Left renal cortex interstitium (tissue), 4 donors: ENCODE results near the gene PSMA7. TPM values are rescaled to one million over a fixed set of nuclear protein-coding genes. Genes with fewer than 3 reads are reported as not detected.

Experiments used
- DNase-seq, 4 donors: peaks; one replicate each; pipeline ENCODE4 v3.0.0-alpha.2; 2013; ENCODE audit warnings: low read depth in 4 of 4, low spot score in 2 of 4, missing footprints in 1 of 4
- polyA plus RNA-seq, 4 donors: library from polyadenylated mRNA; unstranded; fragments of 120-200 nt; gene quantifications; one replicate each; pipeline ENCODE4 v1.2.1, GENCODE V29; 2013; ENCODE audit not compliant: insufficient read length in 4 of 4

The PSMA7 gene
- 100 to 1,000 TPM; 182 to 221 (median 190) TPM for polyA plus RNA-seq

DNA sequence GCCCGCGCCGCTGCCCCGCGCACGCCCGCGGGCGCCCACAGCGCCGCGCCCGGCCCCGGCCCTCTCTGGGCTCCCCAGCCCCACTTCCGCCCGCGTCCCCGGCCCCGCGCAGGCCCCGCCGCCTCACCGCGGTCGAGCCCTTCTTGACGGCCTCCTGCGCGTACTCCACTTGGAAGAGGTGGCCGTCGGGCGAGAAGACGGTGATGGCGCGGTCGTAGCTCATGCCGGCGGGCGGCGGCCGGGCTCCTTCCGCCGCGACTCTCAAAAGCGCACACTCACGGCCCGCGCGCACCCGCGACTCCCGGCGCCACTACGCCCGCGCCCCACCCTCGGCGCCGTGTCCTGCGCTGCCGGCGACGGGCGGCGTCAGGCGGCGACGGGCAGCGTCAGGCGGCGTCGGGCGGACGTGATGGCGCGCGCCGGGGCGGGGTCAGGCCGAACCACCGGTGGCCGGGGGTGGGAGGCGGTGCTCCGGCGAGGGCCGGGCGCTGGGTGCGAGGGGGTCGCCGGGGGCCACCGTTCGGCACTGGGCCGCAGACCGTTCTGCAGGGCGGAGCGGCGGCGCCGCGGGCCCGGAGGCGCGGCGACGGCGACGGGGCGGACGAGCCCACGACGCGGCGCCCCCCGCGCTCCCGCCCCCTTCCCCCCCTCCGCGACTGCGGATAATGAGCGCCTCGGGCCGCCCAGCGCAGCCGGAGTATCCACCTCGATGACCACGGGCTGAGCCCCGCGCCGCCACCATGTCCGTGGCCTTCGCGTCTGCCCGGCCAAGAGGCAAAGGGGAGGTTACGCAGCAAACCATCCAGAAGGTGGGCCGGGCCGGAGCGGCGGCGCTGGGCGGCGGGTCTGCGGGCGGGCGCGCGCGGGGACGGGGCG is at the start of gene PSMA7, which contains the start of gene SS18L1:
PSMA7 (minus strand) TSS at position 314 of the 876 bp plus-strand sequence; CDS start at position 223, 91 bp downstream.
SS18L1 (plus strand) TSS at position 689 of the 876 bp plus-strand sequence; CDS start at position 741, 52 bp downstream.
- DNase-seq: peak in 1 of 4 donors; percentile 77

DNA sequence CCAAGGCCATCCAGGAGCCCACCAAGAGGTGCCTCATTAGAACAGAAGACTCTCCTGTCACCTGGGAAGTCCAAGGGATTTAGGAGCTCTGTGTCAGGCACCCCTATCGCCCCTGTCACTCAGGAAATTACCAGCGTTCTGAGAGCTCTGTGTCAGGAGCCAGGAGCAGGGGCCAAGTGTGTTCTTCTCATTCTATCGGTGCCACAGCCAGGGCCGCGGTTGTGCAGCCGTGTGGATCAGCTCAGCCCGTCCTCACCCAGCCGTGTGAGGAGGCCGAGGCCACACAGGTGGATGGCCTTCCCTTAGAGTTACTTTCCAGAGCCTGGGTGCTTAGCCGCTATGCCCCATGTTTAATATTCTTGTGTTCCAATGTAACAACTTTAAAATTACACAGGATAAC is 49.4 kb upstream of the PSMA7 start:
- no peak for DNase-seq

DNA sequence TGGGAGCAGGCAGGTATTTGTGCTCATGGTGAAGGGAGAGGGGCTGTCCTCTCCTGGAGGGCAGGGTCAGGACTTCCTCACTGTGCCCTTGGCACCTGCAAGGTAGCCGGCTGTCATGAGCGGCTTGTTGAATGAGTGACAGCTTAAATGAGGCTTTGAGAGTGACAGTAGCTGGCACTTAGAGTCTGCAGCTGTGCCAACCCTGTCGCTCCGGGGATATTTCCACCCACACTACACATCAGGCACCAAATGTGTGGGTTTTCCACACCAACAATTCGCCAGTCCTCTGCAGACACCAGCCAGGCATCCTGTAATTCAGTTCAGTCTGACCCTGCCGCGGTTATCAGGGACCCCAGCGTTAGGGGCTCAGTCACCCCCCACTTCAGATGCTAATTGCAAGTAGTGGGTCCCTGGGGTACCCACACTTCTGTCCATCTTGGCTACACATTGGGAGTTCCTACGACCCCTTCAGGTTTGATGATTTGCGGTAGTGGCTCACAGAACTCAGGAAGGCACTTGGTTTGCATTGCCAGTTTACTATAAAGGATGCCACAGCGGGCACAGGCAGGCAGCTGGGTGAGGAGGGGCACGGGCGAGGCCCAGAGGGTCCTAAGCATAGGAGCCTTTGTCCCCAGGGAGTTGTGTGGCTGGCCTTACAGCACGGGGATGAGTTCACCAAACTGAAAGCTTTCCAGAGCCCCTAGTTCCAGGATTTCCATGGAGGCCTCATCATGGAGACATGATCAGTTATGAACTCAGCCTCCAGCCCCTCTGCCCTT is 48.8 kb upstream of the PSMA7 start:
- DNase-seq: no peak

DNA sequence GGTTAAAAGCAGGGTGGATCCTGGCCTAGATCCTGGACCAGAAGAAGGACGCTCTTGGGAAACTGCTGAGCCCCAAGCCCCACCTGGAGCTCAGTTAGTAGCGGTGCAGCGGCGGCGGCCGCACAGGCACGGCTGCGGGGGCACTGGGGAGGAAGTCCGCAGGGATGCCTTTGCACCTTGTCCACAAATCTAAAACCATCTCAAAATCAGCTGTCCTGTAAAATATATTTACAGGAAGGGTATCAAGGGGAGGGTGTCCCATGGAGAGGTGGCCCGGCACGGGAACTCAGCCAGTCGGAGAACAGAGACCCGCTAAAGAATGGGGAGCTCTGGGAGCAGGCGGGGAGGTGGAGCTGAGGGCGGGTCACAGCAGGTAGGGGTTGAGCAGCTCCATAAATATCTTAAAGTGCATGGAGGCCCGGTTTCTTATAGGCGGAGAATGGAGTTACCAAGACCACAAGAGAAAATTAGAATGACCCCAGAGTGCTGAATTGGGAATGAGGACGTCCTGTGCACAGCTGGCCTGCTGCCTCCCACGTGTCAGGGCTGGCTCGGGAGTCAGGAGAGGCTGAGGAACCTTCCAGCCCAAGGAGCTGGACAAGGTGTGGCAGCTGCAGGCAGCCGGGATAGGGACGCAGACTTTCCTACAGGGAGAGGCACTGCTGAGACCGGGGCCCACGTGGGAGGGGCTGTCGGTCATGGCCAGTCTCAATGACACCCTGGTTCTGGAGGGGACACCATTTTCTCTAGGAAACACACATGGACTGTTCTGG is 47.6 kb upstream of the PSMA7 start:
- DNase-seq: no peak

DNA sequence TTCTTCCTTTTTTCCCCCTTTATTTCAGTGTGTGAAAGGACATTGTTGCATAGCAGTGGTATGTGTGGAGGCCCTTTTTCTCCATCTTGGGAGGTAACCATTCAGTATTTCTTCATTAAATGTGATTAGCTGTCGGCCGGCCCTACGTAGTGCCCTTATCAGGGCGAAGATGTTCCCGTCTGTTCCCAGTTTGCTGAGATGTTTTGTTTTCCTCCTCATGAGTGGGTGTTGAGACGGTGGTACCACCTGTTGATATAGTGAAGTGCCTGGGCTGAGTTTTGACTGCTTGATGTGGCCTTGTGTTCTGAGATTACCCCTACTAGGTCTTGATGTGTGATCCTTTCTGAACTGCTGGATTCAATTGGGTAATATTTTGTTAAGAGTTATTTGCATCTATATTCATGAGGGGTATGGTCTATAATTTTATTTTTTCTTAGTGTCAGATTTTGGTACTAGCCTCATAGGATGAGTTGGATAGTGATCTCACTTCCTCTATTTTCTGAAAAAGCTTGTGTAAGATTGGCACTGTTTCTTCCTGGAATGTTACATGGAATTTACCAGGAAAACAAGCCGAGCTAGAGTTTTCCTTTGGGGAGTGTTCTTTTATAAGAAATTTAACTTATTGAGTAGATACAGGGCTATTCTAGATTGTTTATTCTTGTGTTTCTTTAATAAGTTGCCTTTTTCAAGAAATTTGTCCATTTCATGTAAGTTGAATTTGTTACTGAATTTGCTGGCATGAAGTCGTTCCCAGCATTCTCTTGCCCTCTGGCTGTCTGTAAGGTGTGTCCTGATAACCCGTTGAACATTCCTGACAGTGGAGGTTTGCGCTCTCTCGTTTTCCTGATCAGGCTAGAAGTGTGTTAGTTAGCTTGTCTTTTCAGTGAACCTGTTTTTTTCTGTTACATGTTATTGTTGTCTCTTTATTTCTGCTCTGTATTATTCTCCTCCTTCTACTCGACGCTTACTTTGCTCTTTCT is 44.0 kb upstream of the PSMA7 start:
- no peak for DNase-seq

DNA sequence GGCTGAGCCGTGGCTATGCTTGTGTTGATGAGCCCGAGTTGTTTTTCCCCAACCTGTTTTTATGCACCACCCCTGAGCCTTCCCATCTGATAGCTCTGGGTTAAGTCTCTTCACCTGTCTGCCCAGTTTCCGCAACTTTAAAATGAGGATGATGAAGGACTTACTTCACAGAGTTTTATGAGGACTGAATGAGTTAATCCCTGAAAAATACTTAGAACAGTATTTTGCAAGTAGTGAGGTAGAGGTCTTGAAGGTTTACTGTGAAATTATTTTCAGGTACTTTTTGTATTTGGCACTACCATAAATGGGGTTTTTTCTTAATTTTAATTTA is 42.9 kb upstream of the PSMA7 start:
- no peak for DNase-seq

DNA sequence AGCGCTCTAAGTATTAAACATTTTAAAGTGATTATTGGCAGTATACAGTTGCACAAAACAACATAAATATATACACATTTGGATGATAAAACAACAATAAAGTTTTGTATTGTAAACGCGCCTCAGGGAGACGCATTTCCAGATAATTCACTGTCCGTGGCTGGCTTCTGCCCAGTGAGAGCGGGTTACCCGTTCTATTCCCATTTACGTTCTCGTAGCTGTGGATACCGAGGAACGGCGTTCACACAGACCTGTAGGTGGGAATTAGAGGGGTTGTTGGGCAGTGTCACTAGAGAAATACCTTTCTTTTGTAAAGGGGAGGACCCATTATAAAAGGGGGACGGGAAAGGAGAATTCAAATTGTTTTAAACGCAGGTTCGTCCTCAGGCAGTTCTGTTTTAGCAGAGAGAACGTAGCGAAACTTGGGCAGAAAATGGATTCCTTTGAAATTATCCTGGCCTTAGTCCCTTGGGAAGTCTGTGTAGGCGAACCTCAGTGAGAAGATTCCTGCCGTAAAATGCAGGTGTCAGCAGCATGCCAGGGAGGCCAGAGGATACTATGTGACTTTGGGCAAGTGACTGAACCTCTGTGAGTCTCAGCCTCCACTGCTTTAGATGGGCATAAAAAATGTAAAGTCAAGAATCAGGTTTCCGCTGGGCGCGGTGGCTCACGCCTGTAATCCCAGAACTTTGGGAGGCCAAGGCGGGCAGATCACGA is 40.4 kb upstream of the PSMA7 start:
- DNase-seq: no peak

DNA sequence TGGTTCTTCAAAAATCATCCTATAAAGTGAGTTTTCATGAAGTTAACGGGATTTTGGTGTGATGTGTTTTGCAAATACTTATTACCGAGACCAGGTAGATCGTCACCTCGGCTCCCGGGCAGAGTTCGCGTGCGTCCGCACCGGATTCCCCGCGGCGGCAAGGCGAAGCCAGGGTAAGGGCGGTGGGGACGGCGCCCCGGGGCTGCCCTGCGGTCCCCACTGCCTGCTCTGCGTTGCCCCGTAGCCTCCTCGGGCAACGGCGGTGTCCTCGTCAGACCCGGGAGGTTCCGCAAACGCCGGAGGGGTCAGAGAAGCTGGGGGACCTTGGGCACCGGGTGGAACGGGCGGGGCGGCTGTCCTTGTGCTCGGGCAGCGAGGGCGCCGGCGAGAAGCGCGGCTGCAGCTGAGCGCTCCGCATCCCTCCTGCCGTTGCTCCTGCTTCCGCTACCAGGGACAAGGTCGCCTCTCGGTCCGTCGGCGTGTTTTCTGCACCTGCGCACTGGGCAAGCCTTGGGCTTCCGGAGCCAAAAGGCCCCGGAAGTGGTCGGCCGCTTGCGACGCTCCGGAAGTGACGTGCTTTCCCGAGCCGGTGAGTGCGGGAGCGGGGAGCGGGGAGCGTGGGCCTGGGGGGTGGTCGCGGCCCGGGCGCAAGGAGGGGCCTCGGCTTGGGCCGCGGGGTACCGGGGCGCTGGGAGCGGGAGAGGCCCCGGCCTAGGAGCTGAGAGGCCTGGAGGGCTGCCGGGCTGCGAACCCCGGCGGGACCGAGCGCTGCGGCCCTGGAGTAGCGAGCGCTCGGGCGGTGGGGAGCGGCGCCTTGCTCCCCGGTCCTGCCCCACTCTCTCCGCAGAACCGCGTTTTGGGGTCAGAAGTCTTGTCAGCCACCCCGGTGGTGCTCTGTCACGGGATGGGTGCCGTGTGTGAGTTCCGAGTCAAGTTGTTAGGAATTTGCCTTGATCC is 39.6 kb upstream of the PSMA7 start, which contains the start of gene MTG2:
MTG2 (plus strand) TSS at position 560 of the 957 bp plus-strand sequence. CDS start 10,393 bp downstream, outside the sequence.
- DNase-seq: peak; percentile 64 to 94 (median 86)

DNA sequence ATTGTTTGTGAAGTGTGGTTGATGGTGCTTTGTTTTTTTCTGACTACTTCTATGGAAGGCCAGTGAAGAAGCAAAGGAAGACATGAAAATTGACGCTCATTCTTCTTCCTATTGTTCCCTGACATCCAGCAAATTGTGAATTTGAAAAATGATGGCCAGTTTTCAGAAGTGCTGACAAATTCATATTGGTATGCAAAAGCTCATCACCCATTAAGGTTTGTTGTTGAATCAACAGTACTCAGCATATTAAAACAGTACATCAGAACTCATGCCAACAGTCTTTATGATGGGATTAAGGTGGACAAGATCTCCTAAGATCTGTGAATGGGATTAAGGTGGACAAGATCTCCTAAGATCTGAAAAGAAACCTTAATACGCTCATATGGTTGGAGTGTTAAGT is 38.6 kb upstream of the PSMA7 start:
- no peak for DNase-seq

DNA sequence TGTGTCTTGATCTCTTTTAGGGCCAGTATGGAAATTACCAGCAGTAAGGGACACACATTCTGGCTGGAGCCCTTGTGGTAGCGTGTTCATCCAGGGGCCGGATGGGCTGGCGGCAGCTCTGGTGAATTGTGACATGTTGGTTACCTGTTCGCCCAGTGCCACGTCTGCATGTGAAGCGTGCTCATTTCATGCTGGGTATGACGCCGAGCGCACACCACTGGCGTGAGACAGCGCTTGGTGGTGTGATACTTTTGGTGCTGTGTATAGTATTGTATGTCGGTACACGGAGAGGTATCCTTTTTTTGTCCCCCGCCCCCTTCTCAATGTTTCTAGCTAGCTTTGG is 35.9 kb upstream of the PSMA7 start:
- DNase-seq: no peak

DNA sequence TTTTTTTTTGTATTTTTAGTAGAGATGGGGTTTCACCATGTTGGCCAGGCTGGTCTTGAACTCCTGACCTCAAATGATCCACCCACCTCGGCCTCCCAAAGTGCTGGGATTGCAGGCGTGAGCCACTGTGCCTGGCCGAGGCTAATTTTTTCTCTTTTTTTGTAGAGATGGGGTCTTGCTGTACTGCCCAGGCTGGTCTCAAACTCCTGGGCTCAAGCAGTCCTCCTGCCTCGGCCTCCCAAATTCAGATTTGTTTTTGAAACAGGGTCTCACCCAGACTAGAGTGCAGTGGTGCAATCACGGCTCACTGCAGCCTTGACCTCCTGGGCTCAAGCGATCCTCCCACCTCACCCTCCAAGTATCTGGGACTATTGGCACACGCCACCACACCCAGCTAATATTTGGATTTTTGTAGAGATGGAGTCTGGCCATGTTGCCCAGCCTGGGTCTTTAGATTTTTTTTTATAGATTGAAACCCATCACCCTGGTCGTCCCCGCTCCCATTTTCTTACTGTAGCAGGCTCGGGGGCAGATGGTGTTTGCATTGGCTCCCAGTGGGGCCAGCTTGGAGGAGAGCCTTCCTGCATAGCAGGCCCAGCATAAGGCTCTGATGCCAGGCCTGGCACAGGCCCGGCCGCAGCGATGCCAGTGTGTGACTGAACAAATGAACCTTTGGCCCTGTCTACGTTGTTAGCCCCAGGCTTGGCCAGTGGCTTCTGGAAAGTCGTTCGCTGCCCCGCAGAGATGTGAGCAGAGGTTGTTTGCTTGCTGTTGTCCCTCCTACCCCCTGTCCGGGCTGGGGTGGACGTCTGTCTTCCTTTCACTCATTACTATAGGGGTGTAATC is 35.3 kb upstream of the PSMA7 start:
- no peak for DNase-seq

DNA sequence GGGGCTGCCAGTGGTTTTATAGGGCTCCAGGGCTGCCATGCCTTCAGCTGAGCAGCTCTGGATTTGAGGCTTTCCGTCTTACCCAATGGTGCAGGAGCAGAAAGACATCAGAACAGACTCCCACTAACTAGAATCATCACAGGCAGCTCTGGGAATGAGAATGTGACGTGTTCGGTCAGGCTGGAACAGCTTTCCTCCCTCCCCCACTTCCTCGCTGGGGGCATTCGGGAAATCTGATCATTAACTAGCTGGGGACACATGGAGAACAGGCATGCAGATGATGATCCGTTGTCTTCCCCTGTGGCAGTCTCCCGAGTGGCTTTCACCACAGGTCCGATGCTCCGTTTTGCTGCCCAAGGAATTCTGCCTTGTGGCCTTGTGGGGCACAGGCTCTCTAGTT is 34.1 kb upstream of the PSMA7 start:
- no peak for DNase-seq

DNA sequence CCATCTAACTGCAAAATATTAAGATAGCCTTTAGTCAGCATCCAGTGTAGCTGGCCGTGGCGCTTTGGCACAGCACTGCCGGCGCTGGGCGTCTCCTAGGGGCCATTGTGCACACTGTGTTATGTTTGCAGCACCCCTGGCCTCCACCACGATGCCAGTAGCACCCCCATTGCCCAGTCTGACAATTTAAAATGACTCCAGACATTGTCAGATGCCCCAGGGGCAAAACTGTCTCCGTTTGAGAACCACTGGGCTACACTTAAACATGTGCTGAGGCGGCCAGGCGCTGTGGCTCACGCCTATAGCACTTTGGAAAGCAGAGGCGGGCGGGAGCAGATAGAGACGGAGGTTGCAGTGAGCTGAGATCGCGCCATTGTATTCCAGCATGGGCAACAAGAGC is 33.7 kb upstream of the PSMA7 start:
- no peak for DNase-seq

DNA sequence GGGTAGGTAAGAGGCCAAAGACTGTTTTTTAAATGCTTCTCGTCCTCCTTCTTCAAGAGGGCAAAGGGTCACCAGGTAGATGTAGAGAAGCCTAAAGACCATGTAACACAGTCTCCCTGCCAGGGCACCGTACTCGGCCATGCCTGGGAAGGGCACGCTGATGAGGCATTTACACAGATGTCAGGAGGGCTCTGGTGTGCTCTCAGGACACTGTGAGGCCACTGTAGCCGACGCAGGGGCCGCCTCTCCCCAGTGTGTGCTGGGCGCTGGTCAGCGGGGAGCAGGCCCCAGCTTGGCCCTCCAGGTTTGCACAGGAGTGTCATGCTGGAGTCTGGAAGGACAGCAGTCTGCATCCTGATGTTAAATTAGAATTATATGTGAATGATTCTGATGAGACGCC is 32.5 kb upstream of the PSMA7 start:
- DNase-seq: no peak

DNA sequence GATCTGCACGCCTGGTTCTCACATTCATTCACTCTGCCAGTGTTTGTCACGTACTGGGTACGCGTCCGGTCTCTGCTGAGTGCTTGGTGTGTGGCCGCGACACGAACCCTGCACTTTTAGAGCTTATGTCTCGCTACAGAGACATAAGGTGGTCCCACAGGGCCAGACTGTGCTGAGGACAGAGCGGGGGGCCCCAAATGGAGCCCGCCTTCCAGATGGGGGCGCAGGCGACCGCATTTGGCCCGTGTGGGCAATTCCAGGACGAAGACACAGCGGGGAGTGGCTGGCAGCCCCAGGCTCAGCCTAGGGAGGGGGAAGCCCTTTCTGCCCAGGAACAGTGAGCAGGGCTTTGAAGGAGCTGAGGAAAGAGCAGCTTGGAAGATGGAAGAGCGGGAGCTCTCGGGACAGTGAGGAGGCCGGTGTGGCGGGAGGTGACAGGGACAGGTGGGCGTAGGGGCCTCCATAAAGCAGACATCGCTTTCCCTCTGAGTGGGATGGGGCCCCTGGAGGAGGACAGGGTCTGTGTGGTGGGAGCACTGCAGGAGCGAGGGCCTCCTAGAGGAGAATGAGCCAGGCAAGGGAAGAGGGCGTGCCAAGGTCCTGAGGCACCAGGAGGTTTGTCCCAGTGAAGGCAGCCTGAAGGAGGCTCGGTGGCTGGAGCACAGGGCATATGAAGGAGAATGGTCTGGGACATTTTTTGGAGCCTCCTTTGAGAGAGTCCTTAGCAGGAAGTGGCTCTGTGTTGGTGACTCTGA is 31.9 kb upstream of the PSMA7 start:
- DNase-seq: no peak
